HepG2 (cell line): ENCODE results near the gene PLA2G12B. TPM values are rescaled to one million over a fixed set of nuclear protein-coding genes. Genes with fewer than 3 reads are reported as not detected.
A peak's percentile ranks its signal among the peaks of the same experiment; 100 is the strongest.

ENCODE experiments used
- AHR ChIP-seq: IDR thresholded peaks from 2 replicates; pipeline ENCODE4 v1.6.1; 2018; ENCODE audit warnings: missing genetic modification reagents, missing compliant biosample characterization
- CREB3 ChIP-seq: sonication (generic); formaldehyde crosslinking; IDR thresholded peaks from 2 replicates; pipeline ENCODE4 v1.5.0; 2020; ENCODE audit warnings: missing genetic modification reagents
- FOXM1 ChIP-seq: sonication (generic); formaldehyde crosslinking; IDR thresholded peaks from 2 replicates; pipeline ENCODE4 v1.5.0; 2020; ENCODE audit warnings: missing genetic modification reagents
- MTA1 ChIP-seq: sonication (generic); formaldehyde crosslinking; IDR thresholded peaks from 2 replicates; pipeline ENCODE4 v1.4.0; 2020; ENCODE audit warnings: missing genetic modification reagents, mild to moderate bottlenecking, borderline replicate concordance
- MYC ChIP-seq: sonication (generic); formaldehyde crosslinking; IDR thresholded peaks from 2 replicates; pipeline ENCODE4 v1.9.0; 2021; ENCODE audit warnings: missing genetic modification reagents, borderline replicate concordance
- NCOA2 ChIP-seq: sonication (generic); formaldehyde crosslinking; IDR thresholded peaks from 2 replicates; pipeline ENCODE4 v1.8.0; 2022; ENCODE audit warnings: inconsistent platforms
- PCBP1 ChIP-seq: fragments of 200-400 bp; formaldehyde crosslinking; IDR thresholded peaks from 2 replicates; pipeline ENCODE4 v1.6.1; 2017; ENCODE audit warnings: mild to moderate bottlenecking, low read depth, low read length, borderline replicate concordance
- RARA ChIP-seq: IDR thresholded peaks from 2 replicates; pipeline ENCODE4 v1.6.1; 2016; ENCODE audit warnings: missing genetic modification reagents, missing compliant biosample characterization
- RCOR2 ChIP-seq: IDR thresholded peaks from 2 replicates; pipeline ENCODE4 v1.6.1; 2016; ENCODE audit warnings: missing biosample characterization, missing genetic modification reagents
- SKIL ChIP-seq: sonication (generic); formaldehyde crosslinking; IDR thresholded peaks from 2 replicates; pipeline ENCODE4 v1.8.0; 2022; ENCODE audit warnings: missing genetic modification reagents, mild to moderate bottlenecking, moderate library complexity, borderline replicate concordance
- SNRNP70 ChIP-seq: fragments of 200-400 bp; formaldehyde crosslinking; IDR thresholded peaks from 2 replicates; pipeline ENCODE4 v1.6.1; 2017; ENCODE audit warnings: mild to moderate bottlenecking, low read depth, low read length, moderate library complexity
- STAT5B ChIP-seq: sonication (generic); formaldehyde crosslinking; IDR thresholded peaks from 2 replicates; pipeline ENCODE4 v1.4.0; 2020; ENCODE audit warnings: missing genetic modification reagents
- THAP7 ChIP-seq: sonication (generic); formaldehyde crosslinking; IDR thresholded peaks from 2 replicates; pipeline ENCODE4 v1.8.1; 2023; ENCODE audit warnings: mild to moderate bottlenecking, missing genetic modification reagents
- ZFAT ChIP-seq: sonication (generic); formaldehyde crosslinking; conservative IDR thresholded peaks from 2 replicates; pipeline ENCODE4 v1.8.1; 2023; ENCODE audit warnings: missing genetic modification reagents, inconsistent platforms
- ZNF232 ChIP-seq: sonication (generic); formaldehyde crosslinking; IDR thresholded peaks from 2 replicates; pipeline ENCODE4 v1.4.0; 2020; ENCODE audit warnings: missing genetic modification reagents, borderline replicate concordance
- ZNF256 ChIP-seq: sonication (generic); formaldehyde crosslinking; conservative IDR thresholded peaks from 2 replicates; pipeline ENCODE4 v1.4.0; 2020; ENCODE audit warnings: missing genetic modification reagents
- ZNF296 ChIP-seq: sonication (generic); formaldehyde crosslinking; conservative IDR thresholded peaks from 2 replicates; pipeline ENCODE4 v1.5.0; 2020; ENCODE audit warnings: mild to moderate bottlenecking, missing genetic modification reagents
- ZNF30 ChIP-seq: sonication (generic); formaldehyde crosslinking; IDR thresholded peaks from 2 replicates; pipeline ENCODE4 v1.5.0; 2020; ENCODE audit warnings: mild to moderate bottlenecking, missing genetic modification reagents
- ZNF329 ChIP-seq: sonication (generic); formaldehyde crosslinking; IDR thresholded peaks from 2 replicates; pipeline ENCODE4 v1.9.0; 2021; ENCODE audit warnings: low read depth, mild to moderate bottlenecking, missing genetic modification reagents
- ZNF563 ChIP-seq: sonication (generic); formaldehyde crosslinking; IDR thresholded peaks from 2 replicates; pipeline ENCODE4 v1.8.0; 2022; ENCODE audit warnings: mild to moderate bottlenecking, moderate library complexity, missing genetic modification reagents
- ZNF7 ChIP-seq: IDR thresholded peaks from 2 replicates; pipeline ENCODE4 v1.6.1; 2016; ENCODE audit warnings: missing biosample characterization, missing genetic modification reagents
- ZNF850 ChIP-seq: sonication (generic); formaldehyde crosslinking; conservative IDR thresholded peaks from 2 replicates; pipeline ENCODE4 v1.9.0; 2021; ENCODE audit warnings: mild to moderate bottlenecking, missing genetic modification reagents
- polyA plus RNA-seq, 8 experiments: library from polyadenylated mRNA; depleted of rRNA in 3 of 8; stranded (reverse) in 7 of 8; unstranded in 1 of 8; fragments of >200 nt; fragmentation: Illumina TruSeq in 4 of 8; extraction: Trizol in 4 of 8; gene quantifications; 2 replicates each; pipeline versions ENCODE4 v1.2.1 to v1.2.3, GENCODE V29; 2011 to 2016; ENCODE audit warnings: low read depth in 4 of 8, missing spikeins in 1 of 8, mixed read lengths in 1 of 8; ENCODE audit not compliant: insufficient read depth in 1 of 8
- total RNA-seq, 5 experiments: library from RNA; depleted of rRNA; stranded (reverse); fragments of >200 nt; fragmentation: Illumina TruSeq; extraction: Trizol; gene quantifications; 2 replicates each; pipeline ENCODE4 v1.2.3, GENCODE V29; 2016; ENCODE audit warnings: low read depth in 1 of 5
- TF ChIP-seq, protein P1 (sequence below): sonication (generic); formaldehyde crosslinking; IDR thresholded peaks from 2 replicates; pipeline ENCODE4 v1.9.0; 2021; ENCODE audit warnings: missing genetic modification reagents, borderline replicate concordance

The PLA2G12B gene
- total and polyA plus RNA-seq, 2 of the 13 experiments (the other 11 are each of a cell fraction or from before 2014, with no cell fraction given) = 7.7 to 38.0 TPM

- TF ChIP-seq SKIL (CRISPR knock-in tag) (0 out of 2 replicates have a peak, but pooled peaks have one; percentile 42), ZNF850 (CRISPR knock-in tag) (0 out of 2 replicates have a peak, but pooled peaks have one; percentile 34), ZFAT (CRISPR knock-in tag) (no peak), ZNF30 (CRISPR knock-in tag) (no peak), RARA (CRISPR knock-in tag) (no peak), ZNF232 (CRISPR knock-in tag) (no peak), SNRNP70 (no peak), ZNF296 (CRISPR knock-in tag) (no peak), STAT5B (no peak), ZNF563 (CRISPR knock-in tag) (no peak), NCOA2 (CRISPR knock-in tag) (peak; percentile 22; the same call in 1 of the 2 replicates), ZNF7 (CRISPR knock-in tag) (no peak), PCBP1 (no peak), MYC (CRISPR knock-in tag) (0 out of 2 replicates have a peak, but pooled peaks have one; percentile 29), FOXM1 (no peak), THAP7 (CRISPR knock-in tag) (no peak), AHR (CRISPR knock-in tag) (no peak), CREB3 (no peak), ZNF256 (no peak), ZNF329 (CRISPR knock-in tag) (no peak), RCOR2 (CRISPR knock-in tag) (no peak), MTA1 (CRISPR knock-in tag) (no peak)
- TF ChIP-seq, protein P1, sequence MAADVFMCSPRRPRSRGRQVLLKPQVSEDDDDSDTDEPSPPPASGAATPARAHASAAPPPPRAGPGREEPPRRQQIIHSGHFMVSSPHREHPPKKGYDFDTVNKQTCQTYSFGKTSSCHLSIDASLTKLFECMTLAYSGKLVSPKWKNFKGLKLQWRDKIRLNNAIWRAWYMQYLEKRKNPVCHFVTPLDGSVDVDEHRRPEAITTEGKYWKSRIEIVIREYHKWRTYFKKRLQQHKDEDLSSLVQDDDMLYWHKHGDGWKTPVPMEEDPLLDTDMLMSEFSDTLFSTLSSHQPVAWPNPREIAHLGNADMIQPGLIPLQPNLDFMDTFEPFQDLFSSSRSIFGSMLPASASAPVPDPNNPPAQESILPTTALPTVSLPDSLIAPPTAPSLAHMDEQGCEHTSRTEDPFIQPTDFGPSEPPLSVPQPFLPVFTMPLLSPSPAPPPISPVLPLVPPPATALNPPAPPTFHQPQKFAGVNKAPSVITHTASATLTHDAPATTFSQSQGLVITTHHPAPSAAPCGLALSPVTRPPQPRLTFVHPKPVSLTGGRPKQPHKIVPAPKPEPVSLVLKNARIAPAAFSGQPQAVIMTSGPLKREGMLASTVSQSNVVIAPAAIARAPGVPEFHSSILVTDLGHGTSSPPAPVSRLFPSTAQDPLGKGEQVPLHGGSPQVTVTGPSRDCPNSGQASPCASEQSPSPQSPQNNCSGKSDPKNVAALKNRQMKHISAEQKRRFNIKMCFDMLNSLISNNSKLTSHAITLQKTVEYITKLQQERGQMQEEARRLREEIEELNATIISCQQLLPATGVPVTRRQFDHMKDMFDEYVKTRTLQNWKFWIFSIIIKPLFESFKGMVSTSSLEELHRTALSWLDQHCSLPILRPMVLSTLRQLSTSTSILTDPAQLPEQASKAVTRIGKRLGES (CRISPR knock-in tag) = no peak
These were observed at the start of gene PLA2G12B (continued) for GRCh38 chr10:72954596-72955554.
